NT2/D1 (cell line): ENCODE data around the gene CCSER1.

Experiments
- SUZ12 ChIP-seq: IDR thresholded peaks from 2 replicates; pipeline ENCODE4 v1.6.1; 2011; ENCODE audit not compliant: insufficient read length, insufficient read depth; ENCODE audit errors: extremely low read depth
- YY1 ChIP-seq: IDR thresholded peaks from 2 replicates; pipeline ENCODE4 v1.6.1; 2011; ENCODE audit not compliant: insufficient read length, insufficient read depth
- ZNF274 ChIP-seq: IDR thresholded peaks from 2 replicates; pipeline ENCODE4 v1.6.1; 2011; ENCODE audit warnings: mild to moderate bottlenecking, low read depth, low read length

DNA sequence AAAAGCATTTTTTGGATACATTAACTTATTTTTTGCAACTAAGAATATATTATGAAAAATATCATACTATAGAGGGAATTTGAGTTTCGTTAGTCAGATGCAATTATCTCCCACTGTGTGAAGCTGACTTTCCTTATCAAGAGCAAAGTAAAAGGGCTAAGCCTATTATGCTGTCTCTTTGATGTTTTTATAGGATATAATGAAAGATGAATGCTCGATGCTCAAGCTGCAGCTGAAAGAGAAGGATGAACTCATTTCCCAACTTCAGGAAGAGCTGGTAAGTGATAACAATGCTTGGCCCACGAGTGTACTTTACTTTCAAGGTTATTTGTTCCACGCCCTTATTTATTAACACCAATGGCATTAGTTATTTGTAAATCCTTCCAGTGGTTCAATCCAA, 688.4 kb downstream of the CCSER1 start:
- TF ChIP-seq SUZ12 (no peak), YY1 (no peak), ZNF274 (no peak)
